ENCODE data around the gene IGSF9B. TPM values are rescaled to one million over a fixed set of nuclear protein-coding genes. Genes with fewer than 3 reads are reported as not detected.
A peak's percentile ranks its signal among the peaks of the same experiment; 100 is the strongest.

IGSF9B gene
- total and polyA plus RNA-seq, 2 experiments from 2014 or later = 0.04 TPM; not detected in 1

GRCh38 chr11:133955945-133956421, 785 bp downstream of the IGSF9B start:
- Histone ChIP-seq H3K27ac (no peak overlapping the region), H3K4me1 (ENCODE audit: insufficient read depth) (peaks cover 7% of the 10 kb centered on the region; the same call in 1 of the 2 replicates), H3K36me3 (ENCODE audit: low read depth) (no peaks in the 10 kb centered on the region), H3K4me3 (no peak overlapping the region), H2AFZ (no peak overlapping the region), H4K20me1 (ENCODE audit: insufficient read depth) (no peaks in the 10 kb centered on the region), H3K4me2 (ENCODE audit: unreplicated experiment) (no peak overlapping the region), H3F3A (ENCODE audit: insufficient read depth) (no peaks in the 10 kb centered on the region), H3K79me2 (ENCODE audit: insufficient read depth) (no peaks in the 10 kb centered on the region), H3K9me3 (ENCODE audit: low read depth) (no peaks in the 10 kb centered on the region), H3K9me2 (ENCODE audit: insufficient read depth) (no peaks in the 10 kb centered on the region), H3K9ac (no peak overlapping the region), H3K27me3 (replicated peaks; ENCODE audit: insufficient read depth) (peaks cover 40% of the 10 kb centered on the region)
- in situ Hi-C loops (cut with MboI) = loop anchor here (10.0 kb wide), 1 partner anchor 189 kb away; no protein-coding TSS in a partner anchor
- DNase-seq = no peak
- 1 to 2% methylated on average over 19 to 37 of the region's 58 CpGs for WGBS, 2 experiments (ENCODE audit: low coverage in 1 of 2, low lambda C conversion rate in 2 of 2, missing lambda C conversion rate in 2 of 2)
- TF ChIP-seq EZH2 (IDR thresholded peaks at IDR 0.05; ENCODE audit: insufficient read depth, poor library complexity, severe bottlenecking) = no peak
- no peak for TF ChIP-seq EZH2phosphoT487 (IDR thresholded peaks at IDR 0.05; ENCODE audit: insufficient read depth, low read depth)

GRCh38 chr11:133955081-133955891, 1.5 kb downstream of the IGSF9B start:
- Histone ChIP-seq H3K79me2 (ENCODE audit: insufficient read depth) (no peaks in the 10 kb centered on the region), H2AFZ (no peak overlapping the region), H3K36me3 (ENCODE audit: low read depth) (no peaks in the 10 kb centered on the region), H3K4me1 (ENCODE audit: insufficient read depth) (peaks cover 8% of the 10 kb centered on the region; the same call in 1 of the 2 replicates), H3K4me2 (ENCODE audit: unreplicated experiment) (no peak overlapping the region), H3K4me3 (0 out of 2 replicates have a peak overlapping the region, but pooled peaks have one; percentile 18), H3K9ac (no peak overlapping the region), H3K9me2 (ENCODE audit: insufficient read depth) (no peaks in the 10 kb centered on the region), H3K27ac (no peak overlapping the region), H4K20me1 (ENCODE audit: insufficient read depth) (no peaks in the 10 kb centered on the region), H3K27me3 (replicated peaks; ENCODE audit: insufficient read depth) (peaks cover 40% of the 10 kb centered on the region), H3F3A (ENCODE audit: insufficient read depth) (no peaks in the 10 kb centered on the region), H3K9me3 (ENCODE audit: low read depth) (no peaks in the 10 kb centered on the region)
- in situ Hi-C loops (cut with MboI) = loop anchor here (10.0 kb wide), 1 partner anchor 190 kb away; no protein-coding TSS in a partner anchor
- TF ChIP-seq EZH2phosphoT487 (IDR thresholded peaks at IDR 0.05; ENCODE audit: insufficient read depth, low read depth) (0 out of 2 replicates have a peak, but pooled peaks have one; percentile 63), EZH2 (IDR thresholded peaks at IDR 0.05; ENCODE audit: insufficient read depth, poor library complexity, severe bottlenecking) (peak; percentile 93)
- DNase-seq = peak; percentile 22
- WGBS, 2 experiments (ENCODE audit: low coverage in 1 of 2, low lambda C conversion rate in 2 of 2, missing lambda C conversion rate in 2 of 2) = 2 to 3% methylated on average over 41 to 49 of the region's 49 CpGs

GRCh38 chr11:133953999-133954398, 2.8 kb downstream of the IGSF9B start:
- Histone ChIP-seq H3F3A (ENCODE audit: insufficient read depth) (no peaks in the 10 kb centered on the region), H3K27ac (no peak overlapping the region), H3K9me2 (ENCODE audit: insufficient read depth) (no peaks in the 10 kb centered on the region), H3K4me3 (no peak overlapping the region), H3K4me2 (ENCODE audit: unreplicated experiment) (no peak overlapping the region), H3K36me3 (ENCODE audit: low read depth) (no peaks in the 10 kb centered on the region), H3K4me1 (ENCODE audit: insufficient read depth) (peaks cover 8% of the 10 kb centered on the region; the same call in 1 of the 2 replicates), H3K79me2 (ENCODE audit: insufficient read depth) (no peaks in the 10 kb centered on the region), H3K9ac (no peak overlapping the region), H3K9me3 (ENCODE audit: low read depth) (no peaks in the 10 kb centered on the region), H2AFZ (no peak overlapping the region), H3K27me3 (replicated peaks; ENCODE audit: insufficient read depth) (peaks cover 40% of the 10 kb centered on the region), H4K20me1 (ENCODE audit: insufficient read depth) (no peaks in the 10 kb centered on the region)
- no peak for DNase-seq
- in situ Hi-C loops (cut with MboI) = loop anchor here (10.0 kb wide), 1 partner anchor 191 kb away; no protein-coding TSS in a partner anchor
- TF ChIP-seq EZH2 (IDR thresholded peaks at IDR 0.05; ENCODE audit: insufficient read depth, poor library complexity, severe bottlenecking) (no peak), EZH2phosphoT487 (IDR thresholded peaks at IDR 0.05; ENCODE audit: insufficient read depth, low read depth) (no peak)
- 87 to 94% methylated on average over 8 of the region's 8 CpGs for WGBS, 2 experiments (ENCODE audit: low coverage in 1 of 2, low lambda C conversion rate in 2 of 2, missing lambda C conversion rate in 2 of 2)

- TF ChIP-seq EZH2phosphoT487 (IDR thresholded peaks at IDR 0.05; ENCODE audit: insufficient read depth, low read depth) (no peak), EZH2 (IDR thresholded peaks at IDR 0.05; ENCODE audit: insufficient read depth, poor library complexity, severe bottlenecking) (no peak)
- H3K27me3 ChIP-seq (replicated peaks; ENCODE audit: insufficient read depth) = peaks cover 40% of the 10 kb centered on the region
- no peaks in the 10 kb centered on the region for H3K79me2 ChIP-seq (ENCODE audit: insufficient read depth)
- H3K9me3 ChIP-seq (ENCODE audit: low read depth) = no peaks in the 10 kb centered on the region
- H3F3A ChIP-seq (ENCODE audit: insufficient read depth) = no peaks in the 10 kb centered on the region
- no peak overlapping the region for H3K4me3 ChIP-seq
- H3K36me3 ChIP-seq (ENCODE audit: low read depth) = no peaks in the 10 kb centered on the region
- H3K9me2 ChIP-seq (ENCODE audit: insufficient read depth) = no peaks in the 10 kb centered on the region
- H3K27ac ChIP-seq = no peak overlapping the region
- DNase-seq = no peak
- H3K4me2 ChIP-seq (ENCODE audit: unreplicated experiment) = no peak overlapping the region
- no peak overlapping the region for H3K9ac ChIP-seq
- H2AFZ ChIP-seq = no peak overlapping the region
- peaks cover 8% of the 10 kb centered on the region; the same call in 1 of the 2 replicates for H3K4me1 ChIP-seq (ENCODE audit: insufficient read depth)
- no peaks in the 10 kb centered on the region for H4K20me1 ChIP-seq (ENCODE audit: insufficient read depth)
- in situ Hi-C loops (cut with MboI) = loop anchor here (10.0 kb wide), 1 partner anchor 191 kb away; no protein-coding TSS in a partner anchor
- WGBS, 2 experiments (ENCODE audit: low coverage in 1 of 2, low lambda C conversion rate in 2 of 2, missing lambda C conversion rate in 2 of 2) = 68 to 69% methylated on average over 5 of the region's 5 CpGs
Measured at GRCh38 chr11:133953547-133953946, 3.2 kb downstream of the IGSF9B start.
